NB4 (cell line): ENCODE data around the gene DUSP14.
"Not testable (repeated sequence)": the region's sequence is repeated elsewhere in the genome, so short reads cannot be mapped to it uniquely, and the experiment has no call there.

Experiments used
- DNase-seq: peaks from one replicate; pipeline ENCODE4 v3.0.0; 2010; ENCODE audit warnings: low read depth
- H3K4me3 ChIP-seq: one replicate; pipeline ENCODE4 v1.5.1; 2011; ENCODE audit warnings: mild to moderate bottlenecking, low read depth, low read length, moderate library complexity
- CTCF ChIP-seq: IDR thresholded peaks from one replicate; pipeline ENCODE4 v1.5.1; 2012; ENCODE audit warnings: low read depth, low read length
- MAX ChIP-seq: IDR thresholded peaks from 2 replicates; pipeline ENCODE4 v1.6.1; 2011; ENCODE audit warnings: low read depth, low read length
- MYC ChIP-seq: IDR thresholded peaks from 2 replicates; pipeline ENCODE4 v1.6.1; 2011; ENCODE audit warnings: low read depth, low read length
- POLR2A ChIP-seq: IDR thresholded peaks from 2 replicates; pipeline ENCODE4 v1.6.1; 2011; ENCODE audit warnings: mild to moderate bottlenecking; ENCODE audit not compliant: insufficient read length; ENCODE audit errors: extremely low read depth

The DUSP14 gene

GRCh38 chr17:37489197-37490001 lies at the start of gene DUSP14:
Gene DUSP14 (plus strand): TSS chr17:37489891. CDS start chr17:37512273, 22,382 bp downstream.
- H3K4me3 ChIP-seq = peak within 1 kb of the TSS; percentile 78
- DNase-seq = peak; percentile 87
- TF ChIP-seq MYC = peak; percentile 40; the same call in 1 of the 2 replicates
- peak; percentile 56 for TF ChIP-seq MAX
- peak; percentile 71 for TF ChIP-seq POLR2A
- peak; percentile 3 for TF ChIP-seq CTCF

- no peak overlapping the region for H3K4me3 ChIP-seq
- no peak for DNase-seq
- no peak for TF ChIP-seq MAX
- TF ChIP-seq POLR2A = no peak
- TF ChIP-seq MYC = no peak
- no peak for TF ChIP-seq CTCF
These were observed 49.3 kb upstream of the DUSP14 start for GRCh38 chr17:37440424-37440823.

GRCh38 chr17:37441369-37442014 lies 48.2 kb upstream of the DUSP14 start:
- not testable (repeated sequence) for H3K4me3 ChIP-seq
- peak; percentile 37 for DNase-seq

GRCh38 chr17:37446027-37446426 lies 43.7 kb upstream of the DUSP14 start:
- H3K4me3 ChIP-seq = no peak overlapping the region
- TF ChIP-seq MYC = no peak
- TF ChIP-seq CTCF = no peak
- TF ChIP-seq MAX = no peak
- no peak for TF ChIP-seq POLR2A
- DNase-seq = no peak

GRCh38 chr17:37447641-37448040 lies 42.0 kb upstream of the DUSP14 start:
- H3K4me3 ChIP-seq = no peak overlapping the region
- TF ChIP-seq CTCF (no peak), MYC (no peak), MAX (no peak)
- DNase-seq = no peak

- DNase-seq = no peak
- no peak overlapping the region for H3K4me3 ChIP-seq
- TF ChIP-seq CTCF = no peak
- TF ChIP-seq MAX = no peak
- no peak for TF ChIP-seq MYC
- no peak for TF ChIP-seq POLR2A
These were observed 39.6 kb upstream of the DUSP14 start for GRCh38 chr17:37450112-37450511.

GRCh38 chr17:37457801-37458200 lies 31.9 kb upstream of the DUSP14 start:
- DNase-seq, H3K4me3 ChIP-seq: not testable (repeated sequence)
